NCI-H146 (cell line): ENCODE results near the gene SREBF1.

Experiments used
- DNase-seq: peaks from one replicate; lab custom pipeline; 2025; lab: John Stamatoyannopoulos, UW

SREBF1 gene

GRCh38 chr17:17840751-17841591, 4.2 kb upstream of the SREBF1 start:
- peak; percentile 35 for DNase-seq

DNA sequence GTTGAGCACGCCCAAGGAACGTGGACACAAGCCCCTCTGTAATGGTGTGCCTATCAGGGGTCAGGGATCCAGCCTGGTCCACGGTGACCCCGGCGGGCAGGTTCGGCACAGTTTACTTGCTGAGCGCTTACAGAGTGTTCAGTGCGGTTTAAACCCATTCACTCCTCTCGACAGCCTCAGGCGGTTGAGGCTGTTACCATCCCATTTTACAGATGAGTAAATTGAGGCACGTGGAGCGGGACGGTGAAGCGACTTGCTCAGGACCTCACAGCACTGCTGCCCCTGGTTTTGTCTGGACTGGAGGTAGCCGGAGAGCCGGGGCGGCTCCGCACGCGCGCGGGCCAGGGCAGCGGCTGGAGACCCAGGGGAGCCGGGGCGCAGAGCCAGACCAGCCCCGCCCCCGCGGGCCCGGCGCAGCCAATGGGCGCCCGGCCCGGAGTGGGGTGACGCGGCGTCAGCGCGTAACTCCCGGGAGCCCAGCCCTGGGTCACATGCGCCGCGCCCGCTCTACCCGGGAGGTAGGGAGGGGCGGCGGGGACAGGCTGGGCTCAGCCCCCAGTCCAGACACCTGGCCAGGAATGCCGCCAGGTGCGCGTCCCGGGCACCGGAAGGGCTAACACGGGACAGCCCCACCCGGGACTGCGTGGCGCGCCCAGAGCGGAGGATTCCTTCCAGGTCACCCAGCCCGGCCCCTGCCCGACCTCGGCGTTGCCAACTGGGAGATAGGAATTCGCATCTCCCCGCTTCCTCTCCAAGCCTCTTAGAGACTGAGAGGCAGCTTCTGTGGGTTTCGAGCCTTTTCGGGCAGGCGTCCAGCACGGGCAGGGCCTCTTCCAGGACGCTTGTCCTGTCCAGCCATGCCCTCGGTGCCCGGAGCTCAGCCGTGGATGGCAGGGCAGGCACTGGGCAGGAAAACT, 3.3 kb upstream of the SREBF1 start:
- peak; percentile 95 for DNase-seq

- DNase-seq = peak; percentile 16
Observed at GRCh38 chr17:17837966-17838962, 1.5 kb upstream of the SREBF1 start.

- DNase-seq = no peak
Observed at GRCh38 chr17:17837380-17837821, 615 bp upstream of the SREBF1 start.

DNA sequence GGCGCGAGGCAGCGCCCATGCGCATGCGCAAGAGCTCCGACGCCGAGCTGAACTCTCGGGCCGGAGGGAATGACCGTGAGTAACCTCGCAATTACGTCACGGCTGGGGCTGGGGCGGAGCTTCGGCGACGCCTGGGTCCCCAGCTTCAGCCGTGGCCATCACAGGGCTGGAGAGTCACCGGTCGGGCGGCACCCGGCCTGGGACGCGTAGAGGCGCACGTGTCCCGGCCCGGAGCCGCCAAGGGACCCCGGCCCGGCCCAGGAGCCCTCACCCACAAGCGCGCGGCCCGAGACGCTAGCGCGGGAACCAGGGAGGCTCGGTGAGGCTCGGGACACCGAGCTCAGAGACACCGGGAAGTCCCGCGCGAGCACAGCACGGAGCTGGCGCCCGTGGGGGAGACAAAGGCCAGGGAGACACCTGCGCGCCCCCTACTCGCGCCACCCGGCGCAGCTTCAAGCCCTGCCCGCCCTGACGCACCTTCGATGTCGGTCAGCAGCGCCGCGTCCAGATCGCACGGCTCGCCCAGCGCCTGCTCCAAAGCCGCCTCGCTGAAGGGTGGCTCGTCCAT, 452 bp downstream of the SREBF1 start:
- peak; percentile 96 for DNase-seq

GRCh38 chr17:17835415-17836249, 1.2 kb downstream of the SREBF1 start:
- DNase-seq = no peak

- no peak for DNase-seq
Observed at GRCh38 chr17:17834974-17835373, 1.8 kb downstream of the SREBF1 start.

GRCh38 chr17:17833658-17834357, 3.0 kb downstream of the SREBF1 start:
- DNase-seq = no peak

DNA sequence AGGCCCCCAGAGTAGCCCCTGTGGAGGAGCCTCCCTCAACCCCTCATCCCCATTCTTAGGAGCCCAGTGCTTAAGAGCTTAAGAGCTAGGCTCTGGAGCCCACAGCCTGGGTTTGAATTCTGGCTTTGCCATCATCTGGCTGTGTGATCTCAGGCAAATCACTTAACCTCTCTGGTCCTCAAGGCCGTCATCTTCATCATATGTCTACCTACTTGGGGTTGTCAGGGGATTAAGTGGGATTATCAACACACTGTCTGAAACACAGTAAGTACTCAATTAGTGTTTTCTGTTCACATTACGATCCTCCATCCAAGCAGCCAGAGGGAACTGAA, 4.8 kb downstream of the SREBF1 start:
- DNase-seq = no peak

DNA sequence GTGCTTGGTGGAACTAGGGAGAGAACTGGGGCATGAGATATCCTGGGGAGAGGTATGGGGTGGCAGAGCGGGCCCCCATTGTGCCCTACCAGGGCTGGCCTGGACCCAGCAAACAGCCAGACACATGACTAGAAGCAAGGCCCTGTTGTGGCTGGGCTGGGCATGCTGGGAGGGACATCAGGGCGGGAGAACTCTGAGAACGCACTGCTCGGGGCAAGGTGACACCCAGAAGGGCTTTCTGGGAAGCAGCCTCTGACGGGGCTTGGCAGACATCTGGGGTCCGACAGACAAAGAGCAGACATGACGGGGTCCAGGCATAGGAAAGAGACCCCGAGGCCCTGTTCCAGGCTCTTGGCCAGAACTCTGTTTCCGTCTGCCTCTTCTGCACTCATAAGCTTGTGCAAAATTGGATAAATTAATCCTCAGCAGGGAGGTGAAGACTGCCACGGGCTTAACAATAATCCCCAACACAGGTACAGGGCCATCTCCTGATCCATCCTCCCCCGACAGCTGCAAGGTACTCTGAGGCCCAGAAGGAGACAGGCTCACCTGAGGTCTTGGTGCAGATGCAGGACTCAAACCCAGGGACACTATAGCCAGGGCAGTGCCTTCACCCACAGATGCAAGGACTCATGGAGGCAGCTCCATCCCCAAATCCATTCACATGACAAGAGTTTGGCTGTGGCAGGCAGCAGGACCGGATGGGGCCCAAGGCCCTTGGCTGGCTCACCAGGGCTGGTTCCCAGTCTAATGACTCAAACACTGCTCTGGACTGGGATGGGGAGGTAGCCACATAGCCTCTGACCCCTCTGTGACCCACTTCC, 5.4 kb downstream of the SREBF1 start:
- no peak for DNase-seq

- DNase-seq = no peak
Observed at GRCh38 chr17:17830740-17831207, 6.0 kb downstream of the SREBF1 start.

- no peak for DNase-seq
Observed at GRCh38 chr17:17830269-17830567, 6.6 kb downstream of the SREBF1 start.

DNA sequence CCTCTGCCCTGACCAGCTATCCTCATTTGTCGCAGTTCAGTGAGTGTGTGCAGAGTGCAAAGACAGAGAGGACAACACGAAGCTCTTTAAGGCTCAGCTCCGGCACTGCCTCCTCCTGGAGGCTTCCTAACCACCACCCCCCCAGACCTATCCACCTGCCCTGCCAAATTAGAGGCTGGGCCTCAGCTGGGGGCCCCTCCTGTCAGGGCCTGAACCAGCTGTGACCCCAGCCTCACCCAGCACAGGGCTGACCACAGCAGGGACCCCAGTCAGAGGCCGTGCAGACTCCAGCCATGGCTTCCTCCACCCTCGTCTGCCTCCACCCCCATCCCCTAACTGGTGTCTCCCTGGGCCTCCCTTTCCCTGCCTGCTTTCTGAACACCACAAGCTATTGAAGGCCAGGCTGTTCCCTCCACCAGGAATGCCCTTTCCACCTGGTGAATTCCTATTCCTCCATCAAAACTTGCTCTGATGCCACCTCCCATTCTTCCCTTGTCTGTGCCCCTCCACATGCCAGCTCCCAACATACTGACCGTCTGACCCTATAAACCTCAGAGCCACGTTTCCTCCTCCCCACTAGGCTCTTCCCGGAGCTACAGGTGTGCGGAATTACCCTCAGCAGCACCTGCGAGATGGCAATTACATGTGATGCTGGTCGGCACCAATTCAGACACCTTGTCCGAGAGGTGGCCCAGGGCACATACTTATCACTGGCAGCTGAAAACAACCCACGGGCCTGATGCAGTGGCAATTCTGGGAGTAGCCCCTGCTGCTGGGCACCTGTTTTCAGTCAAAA, 8.8 kb downstream of the SREBF1 start:
- DNase-seq = peak; percentile 63

DNA sequence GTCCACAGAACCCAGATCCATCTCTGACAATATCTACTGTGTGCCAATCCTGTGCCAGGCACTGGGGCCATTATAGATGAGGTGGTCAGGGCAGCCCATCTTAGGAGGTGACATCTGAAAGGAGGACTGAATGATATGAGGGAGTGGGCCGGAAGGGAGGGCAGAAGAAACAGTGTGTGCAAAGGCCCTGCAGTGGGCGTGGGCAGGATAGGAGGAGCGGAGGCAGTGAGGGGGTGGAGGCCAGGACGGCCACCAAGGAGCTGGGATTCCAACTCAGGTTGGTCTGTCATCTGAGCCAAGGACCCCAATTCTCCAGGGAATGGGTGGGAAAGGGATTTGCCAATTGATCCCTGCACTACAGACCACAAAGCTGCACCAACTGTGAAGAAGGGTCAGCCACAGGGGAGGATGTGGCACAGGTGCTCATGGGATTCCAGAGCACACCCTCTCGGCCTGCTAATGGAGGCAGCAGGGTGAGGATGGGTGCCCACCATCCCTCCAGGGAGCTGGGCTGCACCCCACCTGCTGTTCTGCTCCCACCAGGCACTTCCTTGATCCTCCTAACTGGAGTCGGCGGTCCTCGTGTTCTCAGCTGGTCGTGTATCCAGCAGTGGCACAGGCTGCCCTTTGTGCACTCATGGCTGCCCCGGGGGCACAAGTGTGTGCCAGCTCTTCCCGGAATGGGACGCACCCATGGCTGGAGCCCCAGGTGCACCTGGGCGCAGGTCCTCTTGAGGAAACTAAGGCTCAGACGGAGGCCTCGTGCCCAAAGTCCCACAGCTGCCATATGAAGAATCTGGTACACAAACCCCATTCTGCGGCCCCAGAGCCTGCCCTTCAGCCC, 9.6 kb downstream of the SREBF1 start:
- DNase-seq = no peak

DNA sequence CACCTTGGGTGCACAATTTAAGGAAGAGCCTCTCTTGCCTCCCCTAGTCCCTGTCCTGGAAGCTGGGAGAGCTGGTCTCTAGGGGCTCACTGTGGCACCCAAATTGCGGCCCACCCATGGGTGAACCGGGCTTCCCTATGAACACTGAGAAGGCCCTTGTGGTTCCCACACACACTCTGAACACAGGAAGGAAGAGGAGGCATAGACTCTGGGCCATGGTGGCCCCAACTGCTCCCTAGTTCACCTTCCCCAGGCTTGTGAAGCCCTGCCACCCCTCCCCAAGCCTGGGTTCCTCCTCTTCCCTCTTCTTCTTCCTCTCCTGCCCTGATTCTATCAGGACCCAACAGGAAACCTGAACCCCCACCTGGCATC, 10.5 kb downstream of the SREBF1 start:
- no peak for DNase-seq

- peak; percentile 16 for DNase-seq
Observed at GRCh38 chr17:17824783-17825614, 11.8 kb downstream of the SREBF1 start.
